GM21447 (cell line): ENCODE data around the gene PWP1.

Experiments used
- ATAC-seq: cut with Tn5 transposase; IDR thresholded peaks from one replicate; pipeline ENCODE4 v1.9.1; 2021; ENCODE audit not compliant: unreplicated experiment

The PWP1 gene

GRCh38 chr12:107685360-107686248 is at the start of gene PWP1:
TSS of gene PWP1 (plus strand) at chr12:107685799. CDS start at chr12:107685900, 101 bp downstream.
- peak; percentile 82 for ATAC-seq

GRCh38 chr12:107641154-107641553 is 44.4 kb upstream of the PWP1 start:
- no peak for ATAC-seq

- ATAC-seq: no peak
These were observed 43.4 kb upstream of the PWP1 start for GRCh38 chr12:107642240-107642639.

- no peak for ATAC-seq
These were observed 39.8 kb upstream of the PWP1 start for GRCh38 chr12:107645630-107646333.

- ATAC-seq: no peak
These were observed 39.2 kb upstream of the PWP1 start for GRCh38 chr12:107646436-107646835.

- no peak for ATAC-seq
These were observed 35.9 kb upstream of the PWP1 start for GRCh38 chr12:107649661-107650061.

- ATAC-seq: no peak
These were observed 34.6 kb upstream of the PWP1 start for GRCh38 chr12:107650977-107651376.

GRCh38 chr12:107651571-107652449 is 33.8 kb upstream of the PWP1 start:
- no peak for ATAC-seq

- ATAC-seq: no peak
These were observed 32.1 kb upstream of the PWP1 start for GRCh38 chr12:107653519-107653918.

GRCh38 chr12:107654873-107655272 is 30.7 kb upstream of the PWP1 start:
- no peak for ATAC-seq

GRCh38 chr12:107655281-107656065 is 30.1 kb upstream of the PWP1 start:
- no peak for ATAC-seq

- no peak for ATAC-seq
These were observed 29.3 kb upstream of the PWP1 start for GRCh38 chr12:107656302-107656701.

GRCh38 chr12:107657133-107657532 is 28.5 kb upstream of the PWP1 start:
- no peak for ATAC-seq

- no peak for ATAC-seq
These were observed 28.0 kb upstream of the PWP1 start for GRCh38 chr12:107657621-107658020.

GRCh38 chr12:107660235-107660634 is 25.4 kb upstream of the PWP1 start:
- ATAC-seq: no peak

GRCh38 chr12:107660861-107661415 is 24.7 kb upstream of the PWP1 start:
- ATAC-seq: no peak

GRCh38 chr12:107661830-107662229 is 23.8 kb upstream of the PWP1 start:
- ATAC-seq: peak; percentile 70

- no peak for ATAC-seq
These were observed 23.1 kb upstream of the PWP1 start for GRCh38 chr12:107662484-107662883.

- no peak for ATAC-seq
These were observed 22.3 kb upstream of the PWP1 start for GRCh38 chr12:107663277-107663676.

GRCh38 chr12:107666009-107666408 is 19.6 kb upstream of the PWP1 start:
- no peak for ATAC-seq
